ENCODE measurements around the gene MCF2L2. TPM values are rescaled to one million over a fixed set of nuclear protein-coding genes. Genes with fewer than 3 reads are reported as not detected.

Gene MCF2L2
- total RNA-seq, 4 donors from 2014 or later = 0.16 to 0.66 (median 0.26) TPM

DNA sequence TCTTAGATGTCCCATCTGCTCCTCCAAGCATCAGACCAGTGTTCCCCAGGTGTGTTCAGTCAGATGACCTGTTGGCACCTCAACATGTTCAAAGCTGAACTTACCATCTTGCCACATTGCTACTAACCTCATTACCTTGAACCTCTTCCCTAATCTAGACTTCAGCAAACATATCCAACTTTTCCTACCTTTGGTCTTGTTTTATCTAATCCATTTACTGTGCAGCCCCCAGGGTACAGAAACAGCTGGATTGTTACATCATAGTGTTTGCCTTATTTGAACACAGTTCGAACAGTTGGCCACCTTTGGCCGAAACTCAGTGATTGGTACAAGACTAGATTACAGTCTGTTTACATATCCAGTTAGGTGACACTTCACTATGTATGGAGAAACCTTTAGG, 36.1 kb upstream of the MCF2L2 start:
- TF ChIP-seq, protein P1, sequence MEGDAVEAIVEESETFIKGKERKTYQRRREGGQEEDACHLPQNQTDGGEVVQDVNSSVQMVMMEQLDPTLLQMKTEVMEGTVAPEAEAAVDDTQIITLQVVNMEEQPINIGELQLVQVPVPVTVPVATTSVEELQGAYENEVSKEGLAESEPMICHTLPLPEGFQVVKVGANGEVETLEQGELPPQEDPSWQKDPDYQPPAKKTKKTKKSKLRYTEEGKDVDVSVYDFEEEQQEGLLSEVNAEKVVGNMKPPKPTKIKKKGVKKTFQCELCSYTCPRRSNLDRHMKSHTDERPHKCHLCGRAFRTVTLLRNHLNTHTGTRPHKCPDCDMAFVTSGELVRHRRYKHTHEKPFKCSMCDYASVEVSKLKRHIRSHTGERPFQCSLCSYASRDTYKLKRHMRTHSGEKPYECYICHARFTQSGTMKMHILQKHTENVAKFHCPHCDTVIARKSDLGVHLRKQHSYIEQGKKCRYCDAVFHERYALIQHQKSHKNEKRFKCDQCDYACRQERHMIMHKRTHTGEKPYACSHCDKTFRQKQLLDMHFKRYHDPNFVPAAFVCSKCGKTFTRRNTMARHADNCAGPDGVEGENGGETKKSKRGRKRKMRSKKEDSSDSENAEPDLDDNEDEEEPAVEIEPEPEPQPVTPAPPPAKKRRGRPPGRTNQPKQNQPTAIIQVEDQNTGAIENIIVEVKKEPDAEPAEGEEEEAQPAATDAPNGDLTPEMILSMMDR (IDR thresholded peaks at IDR 0.05; ENCODE audit: low read depth) = no peak

DNA sequence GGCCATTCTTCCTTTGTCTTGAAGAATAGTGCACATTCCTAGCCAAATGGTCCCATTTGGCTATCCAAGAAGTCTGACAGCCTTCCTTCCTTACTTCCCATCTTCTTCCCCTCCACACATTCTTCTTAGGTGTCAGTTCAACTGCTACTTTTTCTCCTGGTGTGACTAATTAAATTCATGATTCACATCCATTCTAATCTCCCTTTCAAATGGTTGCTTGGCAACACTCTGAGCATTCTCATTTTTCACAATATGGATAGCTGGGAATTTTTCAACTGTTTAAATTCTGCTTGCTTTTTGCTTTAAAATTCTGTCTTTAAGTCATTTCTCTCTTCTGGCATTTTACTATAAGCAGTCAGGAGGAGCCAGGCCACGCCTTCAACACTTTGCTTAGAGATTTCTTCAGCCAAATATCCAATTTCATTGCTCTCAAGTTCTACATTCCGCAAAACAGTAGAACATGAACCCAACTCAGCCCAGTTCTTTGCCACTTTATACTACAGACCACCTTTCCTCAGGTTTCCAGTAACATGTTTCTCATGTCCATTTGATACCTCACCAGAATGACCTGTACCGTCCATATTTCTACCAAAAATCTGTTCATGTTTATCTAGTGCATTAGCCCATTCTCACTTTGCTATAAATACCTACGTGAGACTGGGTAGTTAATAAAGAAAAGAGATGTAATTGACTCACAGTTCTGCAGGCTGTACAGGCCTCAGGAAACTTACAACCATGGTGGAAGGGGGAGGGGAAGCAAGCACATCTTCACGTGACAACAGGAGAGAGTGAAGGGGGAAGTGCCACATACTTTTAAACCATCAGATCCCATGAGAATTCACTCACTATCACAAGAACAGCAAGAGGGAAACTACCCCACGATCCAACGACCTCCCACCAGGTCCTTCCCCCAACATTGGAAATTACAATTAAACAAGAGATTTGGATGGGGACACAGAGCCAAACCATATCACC, 31.9 kb upstream of the MCF2L2 start:
- TF ChIP-seq, protein P1 (IDR thresholded peaks at IDR 0.05; ENCODE audit: low read depth) = no peak

DNA sequence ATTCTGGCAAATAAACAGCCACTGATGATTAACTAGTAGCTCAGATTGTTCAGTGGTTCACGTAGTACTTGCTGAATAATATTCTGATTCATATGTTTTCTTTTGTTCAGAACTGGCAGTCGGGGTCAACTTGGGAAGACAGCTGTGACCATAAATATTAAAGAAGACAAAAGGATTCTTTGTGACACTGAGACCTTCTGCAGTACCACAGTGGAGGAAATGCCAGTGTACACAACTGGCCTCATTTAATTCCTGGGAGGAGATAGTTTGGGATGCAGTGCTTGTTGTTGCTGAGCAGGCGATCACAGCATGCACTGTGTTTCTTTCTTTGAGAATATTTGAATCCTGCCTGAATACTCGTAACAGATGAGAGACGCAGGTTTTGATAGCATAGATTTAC, 26.7 kb upstream of the MCF2L2 start:
- TF ChIP-seq, protein P1 (IDR thresholded peaks at IDR 0.05; ENCODE audit: low read depth) = no peak

DNA sequence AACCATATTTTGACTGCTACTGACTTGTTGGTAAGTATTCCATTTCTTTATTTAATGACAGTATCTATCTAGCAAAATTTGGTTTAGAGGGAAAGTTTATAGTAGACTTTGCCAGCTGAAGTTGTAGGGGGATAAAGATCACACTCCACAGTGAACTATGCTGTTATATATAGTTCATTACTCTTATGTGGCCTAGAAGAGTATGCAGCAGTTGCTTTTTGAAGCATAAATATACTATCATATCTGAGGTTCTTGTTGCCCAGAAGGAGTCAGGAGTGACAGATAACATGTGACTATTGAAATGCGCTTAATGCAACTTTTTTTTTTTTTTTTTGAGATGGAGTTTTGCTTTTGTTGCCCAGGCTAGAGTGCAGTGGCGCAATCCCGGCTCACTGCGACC, 25.6 kb upstream of the MCF2L2 start:
- TF ChIP-seq, protein P1 (IDR thresholded peaks at IDR 0.05; ENCODE audit: low read depth) = no peak

DNA sequence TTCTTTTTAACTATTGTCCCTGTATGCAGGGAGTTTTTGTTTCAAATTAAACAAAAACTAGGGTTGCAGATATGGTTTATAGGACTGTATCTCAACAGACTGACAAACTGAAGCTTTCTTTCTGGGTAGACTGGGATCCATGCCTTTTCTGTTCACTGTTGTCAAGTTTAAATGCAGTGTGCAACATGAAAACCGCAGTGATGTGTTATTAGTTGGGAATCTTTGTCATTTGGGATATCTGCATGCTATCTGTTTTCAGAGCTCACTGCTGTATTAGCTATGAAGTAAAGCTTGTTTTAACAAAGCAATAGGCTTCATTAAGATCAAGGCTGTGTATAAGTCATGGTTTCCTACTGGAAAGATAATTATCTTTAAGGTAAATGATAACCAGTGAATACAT, 21.4 kb upstream of the MCF2L2 start:
- TF ChIP-seq, protein P1 (IDR thresholded peaks at IDR 0.05; ENCODE audit: low read depth) = no peak

DNA sequence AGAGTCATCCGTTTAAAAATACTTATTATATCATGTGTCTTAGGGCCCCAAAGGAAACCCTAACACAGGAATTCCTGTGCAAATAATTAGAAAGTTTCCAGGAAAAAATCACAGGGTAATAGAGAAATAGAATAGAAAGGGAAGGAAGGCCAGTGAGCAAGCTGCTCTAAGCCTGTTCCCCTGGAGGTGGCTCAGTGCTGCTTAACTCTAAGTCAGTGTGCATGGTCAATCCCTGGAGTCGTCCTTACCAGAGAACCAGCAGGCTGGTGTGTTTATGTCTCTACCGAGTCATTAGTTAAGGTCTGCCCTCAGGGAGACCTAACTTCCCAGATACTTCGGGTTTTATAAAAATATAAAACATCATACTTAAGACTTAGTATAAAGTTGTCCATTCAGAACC, 21.0 kb upstream of the MCF2L2 start:
- TF ChIP-seq, protein P1 (IDR thresholded peaks at IDR 0.05; ENCODE audit: low read depth) = no peak

DNA sequence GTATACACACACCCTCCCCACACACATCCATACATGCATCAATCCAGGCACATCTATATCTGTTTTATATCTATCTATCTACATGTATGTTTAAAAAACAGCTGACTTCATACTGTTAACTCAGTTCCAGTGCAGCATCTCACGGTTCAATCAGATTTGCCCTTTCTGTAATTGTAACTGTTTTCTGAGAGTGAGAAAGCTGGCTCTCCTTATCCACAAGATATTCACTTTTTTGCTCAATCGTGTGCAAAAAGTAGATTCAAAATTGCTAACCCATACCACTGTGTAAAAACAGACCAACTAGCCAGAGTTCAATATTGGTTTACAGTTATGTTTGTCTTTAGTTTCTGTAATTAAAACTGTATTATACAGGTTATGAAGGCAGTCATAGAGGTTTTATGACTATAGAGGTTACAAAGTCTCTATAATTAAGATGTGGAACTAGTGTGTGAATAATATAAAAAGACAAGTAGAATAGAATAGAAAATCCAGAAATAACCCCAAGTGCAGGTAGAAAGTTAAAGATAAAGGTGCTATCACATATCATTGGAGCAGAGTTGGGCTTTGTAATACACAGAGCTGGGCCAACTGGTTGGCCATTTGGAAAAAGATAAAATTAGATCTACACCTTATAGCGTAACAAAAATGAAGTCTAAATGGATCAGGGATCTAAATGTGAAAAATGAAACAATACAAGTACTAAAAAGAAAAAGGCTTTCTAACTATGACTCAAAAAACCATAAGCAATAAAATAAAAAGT, 20.1 kb upstream of the MCF2L2 start:
- TF ChIP-seq, protein P1 (IDR thresholded peaks at IDR 0.05; ENCODE audit: low read depth) = no peak
